Hepatocyte (in vitro differentiated cells): ENCODE measurements around the gene ROR2. TPM values are rescaled to one million over a fixed set of nuclear protein-coding genes. Genes with fewer than 3 reads are reported as not detected.

ENCODE experiments used
- DNase-seq: peaks from one replicate; pipeline ENCODE4 v3.0.0-alpha.2; 2016; ENCODE audit warnings: low spot score
- H2AFZ ChIP-seq: fragments of 200-600 bp; sonication (generic); 2 replicates; pipeline ENCODE4 v1.6.0; 2016; ENCODE audit warnings: antibody characterized with exemption, mild to moderate bottlenecking
- H3K27ac ChIP-seq: fragments of 200-600 bp; sonication (generic); 2 replicates; pipeline ENCODE4 v1.5.1; 2016; ENCODE audit warnings: mild to moderate bottlenecking
- H3K27me3 ChIP-seq: fragments of 200-600 bp; sonication (generic); 2 replicates; pipeline ENCODE4 v1.6.1; 2016
- H3K36me3 ChIP-seq: fragments of 200-600 bp; sonication (generic); replicated peaks from 2 replicates; pipeline ENCODE4 v1.5.1; 2016; ENCODE audit warnings: low read depth; ENCODE audit not compliant: insufficient read depth
- H3K4me1 ChIP-seq: fragments of 200-600 bp; sonication (generic); 2 replicates; pipeline ENCODE4 v1.5.1; 2016; ENCODE audit warnings: mild to moderate bottlenecking, moderate library complexity; ENCODE audit not compliant: insufficient read depth
- H3K4me2 ChIP-seq: fragments of 200-600 bp; sonication (generic); 2 replicates; pipeline ENCODE4 v1.6.0; 2016
- H3K4me3 ChIP-seq: fragments of 200-600 bp; sonication (generic); 2 replicates; pipeline ENCODE4 v1.5.1; 2016; ENCODE audit warnings: mild to moderate bottlenecking
- H3K79me2 ChIP-seq: fragments of 200-600 bp; sonication (generic); 2 replicates; pipeline ENCODE4 v1.6.0; 2017; ENCODE audit warnings: mild to moderate bottlenecking
- H3K9me2 ChIP-seq: fragments of 200-600 bp; sonication (generic); replicated peaks from 2 replicates; pipeline ENCODE4 v1.6.0; 2017; ENCODE audit warnings: mild to moderate bottlenecking; ENCODE audit not compliant: insufficient read depth
- H3K9me3 ChIP-seq: fragments of 200-600 bp; sonication (generic); 2 replicates; pipeline ENCODE4 v1.5.1; 2016; ENCODE audit warnings: low read depth, mild to moderate bottlenecking
- H4K20me1 ChIP-seq: fragments of 200-600 bp; sonication (generic); 2 replicates; pipeline ENCODE4 v1.6.0; 2016; ENCODE audit warnings: mild to moderate bottlenecking; ENCODE audit not compliant: insufficient read depth, poor library complexity, severe bottlenecking
- EZH2 ChIP-seq: fragments of 200-600 bp; sonication (generic); IDR thresholded peaks from 2 replicates; pipeline ENCODE4 v1.6.1; 2016; ENCODE audit warnings: antibody characterized with exemption, mild to moderate bottlenecking, borderline replicate concordance
- EZH2phosphoT487 ChIP-seq: fragments of 200-600 bp; sonication (generic); IDR thresholded peaks from one replicate; pipeline ENCODE4 v1.6.1; 2018; ENCODE audit warnings: antibody characterized with exemption, mild to moderate bottlenecking, low read depth, moderate library complexity; ENCODE audit not compliant: unreplicated experiment, severe bottlenecking
- WGBS: methylation state at CpG from one replicate; pipeline ENCODE4 v1.1.6; 2016; ENCODE audit warnings: low lambda C conversion rate; ENCODE audit errors: missing lambda C conversion rate; 5-methylcytosine and 5-hydroxymethylcytosine counted together
- polyA plus RNA-seq: library from polyadenylated mRNA; unstranded; fragments of >200 nt; fragmentation: Nextera tagmentation; extraction: Ambion mirVana; gene quantifications from 2 replicates; pipeline ENCODE4 v1.2.1, GENCODE V29; 2016
- total RNA-seq: library from RNA; depleted of rRNA; stranded (reverse); fragments of >200 nt; gene quantifications from 2 replicates; pipeline ENCODE4 v1.2.3, GENCODE V29; 2014
- TF ChIP-seq, protein P1 (sequence below): fragments of 200-600 bp; sonication (generic); IDR thresholded peaks from 2 replicates; pipeline ENCODE4 v1.5.1; 2016; ENCODE audit warnings: antibody characterized with exemption, mild to moderate bottlenecking; ENCODE audit not compliant: poor library complexity

Gene ROR2
- total and polyA plus RNA-seq, 2 experiments from 2014 or later: 25.6 to 29.5 TPM

DNA sequence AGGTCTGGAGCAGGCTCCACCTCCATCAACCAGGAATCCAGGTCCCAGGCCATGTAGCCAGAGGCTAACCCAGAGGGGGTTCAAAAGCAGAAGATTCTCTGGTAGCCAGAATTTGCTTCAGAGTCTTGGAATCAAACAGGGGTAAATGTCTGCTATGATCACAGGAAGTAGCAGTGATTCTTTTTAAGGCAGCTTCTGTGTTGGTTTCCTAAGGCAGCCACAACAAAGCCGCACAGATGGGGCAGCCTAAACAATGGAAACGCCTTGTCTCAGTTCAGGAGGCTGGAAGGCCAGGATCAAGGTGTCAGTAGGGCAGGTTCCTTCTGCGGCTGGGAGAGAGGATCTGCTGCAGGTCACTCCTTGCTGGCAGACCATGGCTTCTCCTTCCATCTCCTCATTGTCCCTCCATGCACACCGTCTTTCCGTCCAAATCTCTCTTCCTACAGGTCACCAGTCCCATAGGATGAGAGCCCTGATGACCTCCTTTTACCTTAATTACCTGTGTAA is 167.3 kb downstream of the ROR2 start:
- no peak for DNase-seq
- Histone ChIP-seq H2AFZ (no peak overlapping the region), H3K9me3 (no peaks in the 10 kb centered on the region), H3K4me2 (no peak overlapping the region), H3K27me3 (no peaks in the 10 kb centered on the region), H3K4me1 (no peaks in the 10 kb centered on the region), H3K79me2 (peaks cover 62% of the 10 kb centered on the region), H3K9me2 (no peaks in the 10 kb centered on the region), H3K36me3 (no peaks in the 10 kb centered on the region), H4K20me1 (no peaks in the 10 kb centered on the region), H3K4me3 (no peak overlapping the region), H3K27ac (no peak overlapping the region)
- TF ChIP-seq EZH2 (no peak), EZH2phosphoT487 (no peak)
- TF ChIP-seq, protein P1, sequence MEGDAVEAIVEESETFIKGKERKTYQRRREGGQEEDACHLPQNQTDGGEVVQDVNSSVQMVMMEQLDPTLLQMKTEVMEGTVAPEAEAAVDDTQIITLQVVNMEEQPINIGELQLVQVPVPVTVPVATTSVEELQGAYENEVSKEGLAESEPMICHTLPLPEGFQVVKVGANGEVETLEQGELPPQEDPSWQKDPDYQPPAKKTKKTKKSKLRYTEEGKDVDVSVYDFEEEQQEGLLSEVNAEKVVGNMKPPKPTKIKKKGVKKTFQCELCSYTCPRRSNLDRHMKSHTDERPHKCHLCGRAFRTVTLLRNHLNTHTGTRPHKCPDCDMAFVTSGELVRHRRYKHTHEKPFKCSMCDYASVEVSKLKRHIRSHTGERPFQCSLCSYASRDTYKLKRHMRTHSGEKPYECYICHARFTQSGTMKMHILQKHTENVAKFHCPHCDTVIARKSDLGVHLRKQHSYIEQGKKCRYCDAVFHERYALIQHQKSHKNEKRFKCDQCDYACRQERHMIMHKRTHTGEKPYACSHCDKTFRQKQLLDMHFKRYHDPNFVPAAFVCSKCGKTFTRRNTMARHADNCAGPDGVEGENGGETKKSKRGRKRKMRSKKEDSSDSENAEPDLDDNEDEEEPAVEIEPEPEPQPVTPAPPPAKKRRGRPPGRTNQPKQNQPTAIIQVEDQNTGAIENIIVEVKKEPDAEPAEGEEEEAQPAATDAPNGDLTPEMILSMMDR: no peak
- 94% methylated on average over 5 of the region's 5 CpGs for WGBS

DNA sequence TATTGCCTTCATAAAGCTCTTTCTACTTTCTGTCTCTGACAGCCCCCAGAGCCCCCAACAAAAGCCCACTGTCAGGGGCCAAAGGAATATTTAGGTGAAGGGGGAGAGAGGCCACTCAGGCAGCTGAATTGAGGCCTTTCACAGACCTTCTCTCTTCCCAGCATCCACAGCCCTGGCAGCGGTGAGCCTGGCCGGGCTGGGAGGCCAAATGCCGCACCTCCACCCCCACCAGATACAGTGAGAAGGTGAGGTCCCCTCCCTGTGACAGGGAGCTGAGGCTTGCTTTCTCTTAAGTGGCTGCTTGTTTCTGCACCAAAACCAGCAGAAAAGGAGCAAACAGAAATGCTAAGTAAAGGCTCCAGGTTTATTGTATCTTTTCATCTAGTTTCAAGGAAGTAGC is 168.1 kb downstream of the ROR2 start:
- Histone ChIP-seq H3K4me3 (no peak overlapping the region), H2AFZ (no peak overlapping the region), H3K4me1 (peaks cover 7% of the 10 kb centered on the region), H3K9me2 (no peaks in the 10 kb centered on the region), H3K9me3 (no peaks in the 10 kb centered on the region), H3K27me3 (no peaks in the 10 kb centered on the region), H3K36me3 (no peaks in the 10 kb centered on the region), H3K4me2 (no peak overlapping the region), H3K27ac (peak overlapping the region; percentile 16), H3K79me2 (peaks cover 59% of the 10 kb centered on the region), H4K20me1 (no peaks in the 10 kb centered on the region)
- TF ChIP-seq EZH2phosphoT487: no peak
- no peak for TF ChIP-seq EZH2
- TF ChIP-seq, protein P1: no peak
- DNase-seq: no peak
- WGBS: 72% methylated on average over 3 of the region's 3 CpGs

DNA sequence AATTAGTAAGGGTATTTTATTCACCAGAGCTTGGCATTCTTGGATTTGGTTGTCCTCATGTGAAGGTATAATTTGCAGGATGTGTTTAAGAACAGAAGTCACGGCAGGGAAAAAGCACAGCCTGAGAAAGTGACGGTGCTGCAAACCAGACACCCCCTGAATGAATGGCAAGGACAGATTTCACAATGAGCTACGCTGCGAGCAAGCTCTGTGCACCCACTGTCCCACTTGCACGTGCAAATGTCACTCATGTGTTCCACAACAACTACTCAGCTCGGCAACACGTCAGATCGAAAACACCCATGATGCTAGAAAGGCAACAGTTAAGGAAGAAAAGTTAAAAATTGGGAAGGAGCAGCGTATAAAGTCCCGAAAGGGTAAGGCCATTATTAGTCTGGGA is 168.9 kb downstream of the ROR2 start:
- no peaks in the 10 kb centered on the region for H4K20me1 ChIP-seq
- no peaks in the 10 kb centered on the region for H3K27me3 ChIP-seq
- DNase-seq: no peak
- H3K9me3 ChIP-seq: no peaks in the 10 kb centered on the region
- H2AFZ ChIP-seq: no peak overlapping the region
- H3K4me3 ChIP-seq: no peak overlapping the region
- peaks cover 8% of the 10 kb centered on the region for H3K4me1 ChIP-seq
- H3K4me2 ChIP-seq: no peak overlapping the region
- TF ChIP-seq, protein P1: no peak
- no peak for TF ChIP-seq EZH2phosphoT487
- TF ChIP-seq EZH2: no peak
- H3K36me3 ChIP-seq: no peaks in the 10 kb centered on the region
- 86% methylated on average over 10 of the region's 10 CpGs for WGBS
- peaks cover 57% of the 10 kb centered on the region for H3K79me2 ChIP-seq
- no peaks in the 10 kb centered on the region for H3K9me2 ChIP-seq
- H3K27ac ChIP-seq: no peak overlapping the region

DNA sequence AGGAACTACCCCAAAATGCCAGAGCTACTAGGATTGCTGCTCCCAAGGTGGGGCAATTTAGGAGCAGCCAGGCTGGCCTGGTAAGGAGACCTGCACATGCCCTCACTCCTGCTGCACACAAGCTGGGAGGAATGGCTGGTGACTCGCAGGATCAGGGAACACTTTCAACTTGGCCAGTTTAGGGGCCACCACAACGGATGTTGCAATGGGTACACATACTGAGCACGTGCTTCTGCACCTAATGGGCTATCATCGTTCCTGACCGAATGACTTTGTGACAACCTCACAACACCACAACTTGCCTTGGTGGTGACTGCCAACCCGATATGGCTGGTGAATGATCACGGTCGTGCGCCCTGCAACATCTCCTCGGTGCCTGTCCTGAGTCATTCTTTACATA is 172.0 kb downstream of the ROR2 start:
- DNase-seq: no peak
- H3K36me3 ChIP-seq: no peaks in the 10 kb centered on the region
- H3K9me2 ChIP-seq: no peaks in the 10 kb centered on the region
- H3K79me2 ChIP-seq: peaks cover 45% of the 10 kb centered on the region
- H3K4me2 ChIP-seq: no peak overlapping the region
- WGBS: 93% methylated on average over 10 of the region's 10 CpGs
- TF ChIP-seq, protein P1: no peak
- TF ChIP-seq EZH2phosphoT487 (no peak), EZH2 (no peak)
- H3K27me3 ChIP-seq: no peaks in the 10 kb centered on the region
- no peak overlapping the region for H3K4me3 ChIP-seq
- H3K27ac ChIP-seq: no peak overlapping the region
- H2AFZ ChIP-seq: no peak overlapping the region
- H3K9me3 ChIP-seq: no peaks in the 10 kb centered on the region
- peaks cover 24% of the 10 kb centered on the region for H3K4me1 ChIP-seq
- no peaks in the 10 kb centered on the region for H4K20me1 ChIP-seq
